Panc1 (cell line): Measurements from ENCODE around the gene TNFRSF11A. TPM values are rescaled to one million over a fixed set of nuclear protein-coding genes. Genes with fewer than 3 reads are reported as not detected.

Source experiments
- ATAC-seq: fragments of 200-7000 bp; cut with Tn5 transposase; 2 replicates; pipeline ENCODE4 v1.9.1; 2020; ENCODE audit warnings: mild to moderate bottlenecking, moderate library complexity
- BruUV-seq: library from RNA; stranded (reverse); fragments of 400-500 nt; replicated peaks from 2 replicates; lab custom pipeline; 2021; lab: Mats Ljungman, UMichigan
- CTCF ChIA-PET: fragments of 300-600 bp; sonication (Branson Sonifier 250); formaldehyde crosslinking; loops from one replicate; lab custom pipeline; 2022; ENCODE audit warnings: antibody characterized with exemption; lab: Charles Lee
- POLR2A ChIA-PET: fragments of 300-600 bp; sonication (Branson Sonifier 250); formaldehyde crosslinking; loops from one replicate; lab custom pipeline; 2022; ENCODE audit warnings: antibody characterized with exemption; lab: Charles Lee
- DNase-seq: peaks from one replicate; pipeline ENCODE4 v3.0.0-alpha.2; 2010; ENCODE audit warnings: low read depth, low spot score
- H3K27ac ChIP-seq: 2 replicates; pipeline ENCODE4 v1.5.1; 2011; ENCODE audit warnings: mild to moderate bottlenecking, low read length, inconsistent platforms
- H3K27me3 ChIP-seq: fragments of 200-500 bp; sonication (Bioruptor generic); 2 replicates; pipeline ENCODE4 v1.6.0; 2014; ENCODE audit warnings: low read length, inconsistent platforms; ENCODE audit not compliant: control insufficient read depth, insufficient read depth
- H3K36me3 ChIP-seq: fragments of 200-500 bp; sonication (Bioruptor generic); 2 replicates; pipeline ENCODE4 v1.5.1; 2014; ENCODE audit warnings: inconsistent platforms, mild to moderate bottlenecking, low read length, moderate library complexity; ENCODE audit not compliant: control insufficient read depth, insufficient read depth
- H3K4me1 ChIP-seq: 2 replicates; pipeline ENCODE4 v1.5.1; 2011; ENCODE audit warnings: inconsistent platforms, mild to moderate bottlenecking, low read length, moderate library complexity; ENCODE audit not compliant: control insufficient read depth, insufficient read depth
- H3K4me3 ChIP-seq, 2 experiments: 2 replicates each; pipeline ENCODE4 v1.5.1; 2011 to 2012; ENCODE audit warnings: low read depth in 2 of 2, low read length in 2 of 2, mild to moderate bottlenecking in 2 of 2, inconsistent platforms in 1 of 2, moderate library complexity in 1 of 2
- H3K9me3 ChIP-seq: fragments of 200-500 bp; sonication (Bioruptor generic); 2 replicates; pipeline ENCODE4 v1.5.1; 2014; ENCODE audit warnings: low read depth, mild to moderate bottlenecking, inconsistent platforms, low read length, moderate library complexity; ENCODE audit not compliant: control insufficient read depth, insufficient read depth
- POLR2AphosphoS5 ChIP-seq: IDR thresholded peaks from 2 replicates; pipeline ENCODE4 v1.6.1; 2012; ENCODE audit warnings: mild to moderate bottlenecking, low read depth, low read length, moderate library complexity
- SIN3A ChIP-seq: IDR thresholded peaks from 2 replicates; pipeline ENCODE4 v1.6.1; 2012; ENCODE audit warnings: low read depth, mild to moderate bottlenecking, low read length, moderate library complexity, borderline replicate concordance; ENCODE audit not compliant: insufficient read depth
- TCF7L2 ChIP-seq: IDR thresholded peaks from 2 replicates; pipeline ENCODE4 v1.6.1; 2011; ENCODE audit warnings: mild to moderate bottlenecking, low read depth, low read length, inconsistent platforms
- in situ Hi-C: cut with HindIII; loops from 2 replicates; pipeline ENCODE4 v1.10.0; 2016; ENCODE audit warnings: low sequenced_read_pairs, low pct_unique_long_range_greater_than_20kb
- intact Hi-C: fragments of 100-400 bp; cut with micrococcal nuclease; formaldehyde crosslinking; loops from one replicate; pipeline ENCODE4 v1.10.0; 2022; ENCODE audit not compliant: unreplicated experiment
- total RNA-seq: library from RNA; stranded (reverse); gene quantifications from one replicate; pipeline ENCODE4 v1.2.1, GENCODE V29; 2021; ENCODE audit not compliant: unreplicated experiment
- TF ChIP-seq, protein P1 (sequence below): fragments of 450-650 bp; IDR thresholded peaks from 2 replicates; pipeline ENCODE4 v1.5.1; 2017; ENCODE audit warnings: mild to moderate bottlenecking
- TF ChIP-seq, protein P2 (sequence below), 2 experiments: IDR thresholded peaks; 2 replicates each; pipeline ENCODE4 v1.6.1; 2011 to 2012; ENCODE audit warnings: low read depth in 2 of 2, control low read depth in 1 of 2, low read length in 1 of 2, mild to moderate bottlenecking in 1 of 2, moderate library complexity in 1 of 2; ENCODE audit not compliant: insufficient read depth in 1 of 2

TNFRSF11A gene
- total RNA-seq, 1 experiment from 2014 or later: 14.1 TPM

- intact Hi-C loops (no loop called here), in situ Hi-C loops (no loop called here)
- DNase-seq (no peak), ATAC-seq (no peak)
- peaks cover 48% of the 10 kb centered on the region for H3K4me1 ChIP-seq
- TF ChIP-seq TCF7L2 (no peak), SIN3A (no peak), POLR2AphosphoS5 (no peak)
- TF ChIP-seq, protein P1, sequence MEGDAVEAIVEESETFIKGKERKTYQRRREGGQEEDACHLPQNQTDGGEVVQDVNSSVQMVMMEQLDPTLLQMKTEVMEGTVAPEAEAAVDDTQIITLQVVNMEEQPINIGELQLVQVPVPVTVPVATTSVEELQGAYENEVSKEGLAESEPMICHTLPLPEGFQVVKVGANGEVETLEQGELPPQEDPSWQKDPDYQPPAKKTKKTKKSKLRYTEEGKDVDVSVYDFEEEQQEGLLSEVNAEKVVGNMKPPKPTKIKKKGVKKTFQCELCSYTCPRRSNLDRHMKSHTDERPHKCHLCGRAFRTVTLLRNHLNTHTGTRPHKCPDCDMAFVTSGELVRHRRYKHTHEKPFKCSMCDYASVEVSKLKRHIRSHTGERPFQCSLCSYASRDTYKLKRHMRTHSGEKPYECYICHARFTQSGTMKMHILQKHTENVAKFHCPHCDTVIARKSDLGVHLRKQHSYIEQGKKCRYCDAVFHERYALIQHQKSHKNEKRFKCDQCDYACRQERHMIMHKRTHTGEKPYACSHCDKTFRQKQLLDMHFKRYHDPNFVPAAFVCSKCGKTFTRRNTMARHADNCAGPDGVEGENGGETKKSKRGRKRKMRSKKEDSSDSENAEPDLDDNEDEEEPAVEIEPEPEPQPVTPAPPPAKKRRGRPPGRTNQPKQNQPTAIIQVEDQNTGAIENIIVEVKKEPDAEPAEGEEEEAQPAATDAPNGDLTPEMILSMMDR: no peak
- TF ChIP-seq, protein P2, sequence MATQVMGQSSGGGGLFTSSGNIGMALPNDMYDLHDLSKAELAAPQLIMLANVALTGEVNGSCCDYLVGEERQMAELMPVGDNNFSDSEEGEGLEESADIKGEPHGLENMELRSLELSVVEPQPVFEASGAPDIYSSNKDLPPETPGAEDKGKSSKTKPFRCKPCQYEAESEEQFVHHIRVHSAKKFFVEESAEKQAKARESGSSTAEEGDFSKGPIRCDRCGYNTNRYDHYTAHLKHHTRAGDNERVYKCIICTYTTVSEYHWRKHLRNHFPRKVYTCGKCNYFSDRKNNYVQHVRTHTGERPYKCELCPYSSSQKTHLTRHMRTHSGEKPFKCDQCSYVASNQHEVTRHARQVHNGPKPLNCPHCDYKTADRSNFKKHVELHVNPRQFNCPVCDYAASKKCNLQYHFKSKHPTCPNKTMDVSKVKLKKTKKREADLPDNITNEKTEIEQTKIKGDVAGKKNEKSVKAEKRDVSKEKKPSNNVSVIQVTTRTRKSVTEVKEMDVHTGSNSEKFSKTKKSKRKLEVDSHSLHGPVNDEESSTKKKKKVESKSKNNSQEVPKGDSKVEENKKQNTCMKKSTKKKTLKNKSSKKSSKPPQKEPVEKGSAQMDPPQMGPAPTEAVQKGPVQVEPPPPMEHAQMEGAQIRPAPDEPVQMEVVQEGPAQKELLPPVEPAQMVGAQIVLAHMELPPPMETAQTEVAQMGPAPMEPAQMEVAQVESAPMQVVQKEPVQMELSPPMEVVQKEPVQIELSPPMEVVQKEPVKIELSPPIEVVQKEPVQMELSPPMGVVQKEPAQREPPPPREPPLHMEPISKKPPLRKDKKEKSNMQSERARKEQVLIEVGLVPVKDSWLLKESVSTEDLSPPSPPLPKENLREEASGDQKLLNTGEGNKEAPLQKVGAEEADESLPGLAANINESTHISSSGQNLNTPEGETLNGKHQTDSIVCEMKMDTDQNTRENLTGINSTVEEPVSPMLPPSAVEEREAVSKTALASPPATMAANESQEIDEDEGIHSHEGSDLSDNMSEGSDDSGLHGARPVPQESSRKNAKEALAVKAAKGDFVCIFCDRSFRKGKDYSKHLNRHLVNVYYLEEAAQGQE (IDR thresholded peaks at IDR 0.05; ENCODE audit: insufficient read depth in 1 of 2, low read depth in 2 of 2, low read length in 1 of 2): no peak
- no TSS peak for BruUV-seq
- ChIA-PET POLR2A (no interaction called here), CTCF (no interaction called here)
- H3K36me3 ChIP-seq: no peaks in the 10 kb centered on the region
- peak overlapping the region; percentile 40 for H3K27ac ChIP-seq
- no peak overlapping the region for H3K4me3 ChIP-seq
- H3K9me3 ChIP-seq: no peaks in the 10 kb centered on the region
- no peaks in the 10 kb centered on the region for H3K27me3 ChIP-seq
Measured at GRCh38 chr18:62340996-62341395, 15.9 kb downstream of the TNFRSF11A start.

- Histone ChIP-seq H3K9me3 (no peaks in the 10 kb centered on the region), H3K36me3 (no peaks in the 10 kb centered on the region), H3K4me1 (peaks cover 47% of the 10 kb centered on the region), H3K27ac (peak overlapping the region; percentile 40; the same call in 1 of the 2 replicates), H3K27me3 (no peaks in the 10 kb centered on the region), H3K4me3 (no peak overlapping the region)
- no TSS peak for BruUV-seq
- DNase-seq (no peak), ATAC-seq (no peak)
- in situ Hi-C loops (no loop called here), intact Hi-C loops (no loop called here)
- ChIA-PET CTCF (no interaction called here), POLR2A (no interaction called here)
- no peak for TF ChIP-seq TCF7L2
- TF ChIP-seq SIN3A: no peak
- TF ChIP-seq, protein P2 (IDR thresholded peaks at IDR 0.05; ENCODE audit: insufficient read depth in 1 of 2, low read depth in 2 of 2, low read length in 1 of 2): no peak
- no peak for TF ChIP-seq POLR2AphosphoS5
- TF ChIP-seq, protein P1: no peak
Measured at GRCh38 chr18:62341473-62341872, 16.4 kb downstream of the TNFRSF11A start.
